ENCODE results near the gene SSMEM1. TPM values are rescaled to one million over a fixed set of nuclear protein-coding genes. Genes with fewer than 3 reads are reported as not detected.
"Not testable (repeated sequence)": the region's sequence is repeated elsewhere in the genome, so short reads cannot be mapped to it uniquely, and the experiment has no call there.

The SSMEM1 gene
- total RNA-seq, 4 donors from 2014 or later = not detected

GRCh38 chr7:130227883-130228575, 20.4 kb downstream of the SSMEM1 start:
- Histone ChIP-seq H3K27me3 (no peaks in the 10 kb centered on the region), H3K9me3 (no peaks in the 10 kb centered on the region), H3K4me1 (peaks cover 0 to 11% (median 0%) of the 10 kb centered on the region in 4 donors), H3K4me3 (no peak overlapping the region), H3K36me3 (no peaks in the 10 kb centered on the region), H3K27ac (peak overlapping the region in 1 of 4 donors; percentile 34)
- DNase-seq (ENCODE audit: low spot score in 2 of 2) = no peak
- 24 to 36% methylated on average over 1 of the region's 1 CpG for WGBS, 2 donors
- TF ChIP-seq POLR2A (IDR thresholded peaks at IDR 0.05) (no peak), CTCF (IDR thresholded peaks at IDR 0.05) (no peak), EP300 (IDR thresholded peaks at IDR 0.05) (no peak)

- no peak for DNase-seq (ENCODE audit: low spot score in 2 of 2)
- H3K27ac ChIP-seq = peak overlapping the region in 1 of 4 donors; percentile 34
- no peaks in the 10 kb centered on the region for H3K27me3 ChIP-seq
- no peak for TF ChIP-seq EP300 (IDR thresholded peaks at IDR 0.05)
- no peak for TF ChIP-seq CTCF (IDR thresholded peaks at IDR 0.05)
- no peak for TF ChIP-seq POLR2A (IDR thresholded peaks at IDR 0.05)
- H3K9me3 ChIP-seq = no peaks in the 10 kb centered on the region
- no peaks in the 10 kb centered on the region for H3K36me3 ChIP-seq
- H3K4me1 ChIP-seq = peaks cover 0 to 11% (median 0%) of the 10 kb centered on the region in 4 donors
- 79 to 83% methylated on average over 7 of the region's 7 CpGs for WGBS, 2 donors
- H3K4me3 ChIP-seq = no peak overlapping the region
Observed at GRCh38 chr7:130228840-130229502, 21.3 kb downstream of the SSMEM1 start.

DNA sequence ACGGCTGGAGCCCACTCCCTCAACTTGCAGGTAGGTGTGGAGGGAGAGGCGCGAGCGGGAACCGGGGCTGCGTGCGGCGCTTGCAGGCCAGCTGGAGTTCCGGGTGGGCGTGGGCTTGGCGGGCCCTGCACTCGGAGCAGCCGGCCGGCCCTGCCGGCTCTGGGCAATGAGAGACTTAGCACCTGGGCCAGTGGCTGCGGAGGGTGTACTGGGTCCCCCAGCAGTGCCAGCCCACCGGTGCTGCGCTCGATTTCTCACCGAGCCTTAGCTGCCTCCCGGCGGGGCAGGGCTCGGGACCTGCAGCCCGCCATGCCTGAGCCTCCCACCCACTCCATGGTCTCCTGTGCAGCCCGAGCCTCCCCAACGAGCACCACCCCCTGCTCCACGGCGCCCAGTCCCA, 22.3 kb downstream of the SSMEM1 start:
- H3K4me1 ChIP-seq = peaks cover 0 to 11% (median 0%) of the 10 kb centered on the region in 4 donors
- not testable (repeated sequence) for H3K27me3 ChIP-seq; H3K27ac ChIP-seq; H3K9me3 ChIP-seq; DNase-seq (ENCODE audit: low spot score in 2 of 2); H3K36me3 ChIP-seq; H3K4me3 ChIP-seq
- WGBS, 2 donors = 90 to 95% methylated on average over 7 to 24 of the region's 28 CpGs

- no peak for TF ChIP-seq CTCF (IDR thresholded peaks at IDR 0.05)
- TF ChIP-seq POLR2A (IDR thresholded peaks at IDR 0.05) = no peak
- no peak for TF ChIP-seq EP300 (IDR thresholded peaks at IDR 0.05)
- H3K36me3 ChIP-seq = no peaks in the 10 kb centered on the region
- no peak for DNase-seq (ENCODE audit: low spot score in 2 of 2)
- H3K4me3 ChIP-seq = no peak overlapping the region
- no peaks in the 10 kb centered on the region for H3K9me3 ChIP-seq
- H3K27ac ChIP-seq = no peak overlapping the region
- WGBS, 2 donors = 59 to 62% methylated on average over 6 of the region's 6 CpGs
- H3K27me3 ChIP-seq = no peaks in the 10 kb centered on the region
- H3K4me1 ChIP-seq = peaks cover 0 to 11% (median 0%) of the 10 kb centered on the region in 4 donors
Observed at GRCh38 chr7:130231792-130232191, 24.1 kb downstream of the SSMEM1 start.

DNA sequence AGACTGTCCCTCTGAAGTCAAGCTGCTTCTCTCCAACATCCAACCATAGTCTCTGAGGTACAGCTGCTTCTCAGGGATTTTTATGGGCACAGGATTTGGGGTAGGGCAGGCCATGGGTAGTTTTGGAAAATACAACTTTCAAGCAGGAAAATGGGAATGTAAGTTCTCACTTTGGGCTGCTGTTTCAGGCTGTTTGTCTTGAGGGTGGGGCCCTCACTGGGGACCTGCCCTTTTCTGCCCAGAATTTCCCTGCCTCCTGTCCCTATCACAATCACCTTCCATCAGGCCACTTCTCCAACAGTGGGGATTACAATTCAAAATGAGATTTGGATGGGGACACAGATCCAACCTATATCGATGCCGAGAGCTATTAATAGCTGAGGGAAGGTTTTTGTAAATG, 24.5 kb downstream of the SSMEM1 start:
- no peaks in the 10 kb centered on the region for H3K9me3 ChIP-seq
- no peak for TF ChIP-seq POLR2A (IDR thresholded peaks at IDR 0.05)
- TF ChIP-seq EP300 (IDR thresholded peaks at IDR 0.05) = no peak
- no peak for TF ChIP-seq CTCF (IDR thresholded peaks at IDR 0.05)
- no peak for DNase-seq (ENCODE audit: low spot score in 2 of 2)
- H3K4me1 ChIP-seq = peaks cover 0 to 11% (median 0%) of the 10 kb centered on the region in 4 donors
- no peak overlapping the region for H3K4me3 ChIP-seq
- no peaks in the 10 kb centered on the region for H3K36me3 ChIP-seq
- 78 to 84% methylated on average over 2 of the region's 2 CpGs for WGBS, 2 donors
- no peak overlapping the region for H3K27ac ChIP-seq
- H3K27me3 ChIP-seq = no peaks in the 10 kb centered on the region
